Stimulated activated CD4-positive, alpha-beta T cell treated with anti-CD3 and anti-CD28 coated beads, Interleukin-2, amount 100 ng/mL, for 24 hours (primary cell): ENCODE results near the gene EFEMP1.

ENCODE experiments used
- DNase-seq, 2 donors: peaks; one replicate each; pipeline ENCODE4 v3.0.0-alpha.2; 2020

Gene EFEMP1

DNA sequence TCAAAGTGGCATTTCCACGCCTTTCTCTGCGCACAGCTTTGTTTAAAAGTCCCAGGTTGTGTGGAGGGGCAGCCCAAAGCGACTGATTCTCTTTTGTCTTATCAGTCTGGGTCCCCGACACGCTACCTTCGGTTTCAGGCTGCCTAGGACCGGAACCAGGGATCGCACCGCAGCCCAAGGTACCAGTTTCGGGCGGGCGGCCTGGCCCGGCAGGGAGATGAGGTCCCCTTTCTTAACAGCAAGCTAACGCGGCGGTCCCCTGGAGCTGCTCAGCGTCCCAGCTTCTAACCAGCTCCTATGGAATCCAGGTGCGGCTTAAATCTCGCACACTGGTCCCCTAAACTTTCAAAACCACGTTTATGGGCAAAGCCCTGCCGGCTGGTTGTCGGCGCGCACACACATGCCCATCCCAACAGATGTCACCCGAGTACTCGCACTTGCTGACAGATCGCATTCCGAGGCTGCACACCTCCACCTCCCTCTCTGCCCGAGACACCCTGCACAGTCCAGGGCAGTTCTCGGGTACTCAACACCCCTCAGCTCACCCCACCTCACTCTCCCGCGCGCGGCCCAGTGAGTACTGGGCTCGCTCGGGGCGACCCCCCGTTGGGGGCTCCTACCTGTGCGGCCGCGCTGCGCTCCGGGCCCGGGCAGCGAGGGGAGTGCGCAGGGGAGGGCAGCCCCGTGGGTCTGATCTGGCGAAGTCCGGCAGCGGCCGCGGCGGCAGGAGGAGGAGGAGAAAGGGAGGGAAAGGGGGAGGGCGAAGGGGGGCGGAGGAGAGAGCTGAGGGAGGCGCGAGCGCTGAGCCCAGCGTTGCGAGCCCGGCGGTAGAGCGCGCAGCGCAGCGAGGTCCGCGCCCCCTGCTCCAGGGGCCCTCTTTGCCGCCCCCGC, at the start of gene EFEMP1:
EFEMP1 (minus strand) TSS at position 692 of the 891 bp plus-strand sequence. CDS start 1,342 bp downstream, outside the sequence.
- no peak for DNase-seq

GRCh38 chr2:55970500-55970899, 46.9 kb upstream of the EFEMP1 start:
- no peak for DNase-seq

DNA sequence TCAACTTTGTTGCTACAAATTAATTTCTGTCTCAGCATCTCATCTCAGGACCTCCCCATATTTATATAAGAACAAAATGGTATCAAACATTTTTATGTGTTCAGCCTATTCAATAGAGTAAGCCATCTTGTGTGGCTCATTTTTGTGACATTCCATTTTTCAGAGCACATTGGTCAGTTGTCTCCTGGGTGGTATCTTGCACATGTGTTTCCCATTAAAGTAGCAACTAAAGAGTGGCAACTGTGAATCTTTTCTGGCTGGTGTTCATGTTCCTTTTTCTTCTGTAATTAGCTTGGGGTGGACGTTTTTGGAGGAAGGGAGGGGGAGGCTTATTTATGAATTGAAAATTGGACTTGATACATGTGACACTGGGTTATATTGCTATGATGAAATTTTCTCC, 45.4 kb upstream of the EFEMP1 start:
- no peak for DNase-seq

DNA sequence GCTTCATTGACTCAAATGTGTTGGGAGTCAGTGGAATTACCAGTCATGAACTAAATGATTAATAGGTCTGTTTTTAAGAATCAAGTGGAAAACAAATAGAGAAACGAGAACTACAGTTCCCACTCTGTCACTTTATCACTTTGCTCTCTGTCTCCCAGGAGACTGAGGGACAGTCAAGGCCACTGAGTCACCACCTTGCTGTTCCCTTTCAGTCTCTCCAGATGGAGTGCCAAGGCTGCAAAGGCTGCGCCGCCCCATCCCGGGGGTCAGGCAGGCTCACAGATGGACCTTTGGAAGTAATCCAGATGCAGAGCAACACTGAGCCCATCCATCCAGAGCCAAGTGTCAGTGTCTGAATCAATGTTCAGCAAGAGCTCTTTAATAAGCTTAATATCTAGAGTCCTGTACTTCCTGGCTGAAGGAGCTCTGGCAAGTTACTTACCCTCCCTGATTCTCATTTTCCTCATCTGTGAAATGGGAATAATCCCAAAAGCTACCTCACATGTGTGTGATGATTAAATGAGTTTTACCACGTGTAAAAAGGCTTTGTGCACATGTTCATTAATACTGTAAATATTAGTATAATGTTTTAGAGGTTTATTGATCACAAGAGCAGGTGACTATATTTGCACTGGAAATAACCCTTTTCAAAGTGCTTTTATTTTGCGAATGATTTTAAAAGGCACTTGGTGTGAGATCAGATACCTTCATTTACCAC, 43.0 kb upstream of the EFEMP1 start:
- no peak for DNase-seq

GRCh38 chr2:55965966-55966365, 42.4 kb upstream of the EFEMP1 start:
- no peak for DNase-seq

- no peak for DNase-seq
Observed at GRCh38 chr2:55965276-55965675, 41.7 kb upstream of the EFEMP1 start.

DNA sequence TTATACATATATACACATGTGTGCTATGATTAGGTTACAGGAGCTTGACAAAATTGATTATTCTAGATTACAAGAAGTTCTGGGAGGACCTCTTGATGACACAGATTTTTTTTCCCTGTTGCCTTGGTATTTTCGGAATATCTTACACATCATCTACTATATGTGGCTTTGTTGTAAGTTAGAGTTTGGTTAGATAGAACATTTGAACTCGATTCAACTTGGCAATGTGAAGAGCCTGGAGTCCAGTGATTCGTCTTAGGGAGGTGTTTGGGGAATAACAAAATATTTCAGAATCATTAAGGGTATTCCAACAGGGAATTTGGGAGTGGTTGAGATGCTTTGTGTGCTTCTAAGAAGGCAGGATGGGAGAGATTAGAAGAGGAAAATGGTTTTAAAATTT, 39.3 kb upstream of the EFEMP1 start:
- DNase-seq: no peak

GRCh38 chr2:55961318-55961911, 37.8 kb upstream of the EFEMP1 start:
- no peak for DNase-seq

DNA sequence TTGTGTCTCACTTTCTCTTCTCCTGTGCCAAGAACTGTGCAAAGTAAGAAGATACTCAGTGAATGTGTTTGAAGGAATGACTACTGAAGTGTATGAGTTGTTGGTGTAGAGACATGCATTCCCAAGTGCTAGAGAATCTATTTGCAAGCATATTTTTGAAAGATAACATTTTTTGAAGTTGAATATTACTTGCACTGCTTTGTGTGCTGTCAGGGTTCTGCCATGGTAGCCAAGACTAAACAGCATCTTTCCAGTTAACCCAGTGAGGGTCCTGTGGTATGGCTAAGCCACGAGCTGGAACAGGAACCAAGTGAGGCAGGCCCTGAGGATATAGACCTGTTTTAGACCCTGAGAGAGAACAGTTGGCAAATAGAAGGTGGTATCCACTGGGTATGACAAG, 35.2 kb upstream of the EFEMP1 start:
- DNase-seq: no peak

DNA sequence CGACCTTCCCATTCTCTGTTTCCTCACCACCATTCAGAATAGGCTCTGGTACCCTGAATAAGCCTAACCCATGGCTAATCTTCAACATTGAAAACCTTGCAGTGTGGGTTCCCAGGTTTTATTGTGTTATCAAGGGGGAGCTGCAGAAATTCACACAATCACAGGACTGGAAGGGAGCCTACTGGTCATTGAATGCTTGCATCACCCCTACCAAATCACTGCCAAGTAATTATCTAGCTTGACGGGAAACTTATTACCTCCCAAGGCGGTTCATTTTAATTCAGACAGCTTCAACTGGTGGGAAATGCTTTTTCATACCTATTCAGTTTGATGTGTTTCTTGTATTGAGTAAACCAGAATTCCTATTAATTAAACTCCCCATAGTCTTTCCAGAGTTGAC, 33.6 kb upstream of the EFEMP1 start:
- no peak for DNase-seq

DNA sequence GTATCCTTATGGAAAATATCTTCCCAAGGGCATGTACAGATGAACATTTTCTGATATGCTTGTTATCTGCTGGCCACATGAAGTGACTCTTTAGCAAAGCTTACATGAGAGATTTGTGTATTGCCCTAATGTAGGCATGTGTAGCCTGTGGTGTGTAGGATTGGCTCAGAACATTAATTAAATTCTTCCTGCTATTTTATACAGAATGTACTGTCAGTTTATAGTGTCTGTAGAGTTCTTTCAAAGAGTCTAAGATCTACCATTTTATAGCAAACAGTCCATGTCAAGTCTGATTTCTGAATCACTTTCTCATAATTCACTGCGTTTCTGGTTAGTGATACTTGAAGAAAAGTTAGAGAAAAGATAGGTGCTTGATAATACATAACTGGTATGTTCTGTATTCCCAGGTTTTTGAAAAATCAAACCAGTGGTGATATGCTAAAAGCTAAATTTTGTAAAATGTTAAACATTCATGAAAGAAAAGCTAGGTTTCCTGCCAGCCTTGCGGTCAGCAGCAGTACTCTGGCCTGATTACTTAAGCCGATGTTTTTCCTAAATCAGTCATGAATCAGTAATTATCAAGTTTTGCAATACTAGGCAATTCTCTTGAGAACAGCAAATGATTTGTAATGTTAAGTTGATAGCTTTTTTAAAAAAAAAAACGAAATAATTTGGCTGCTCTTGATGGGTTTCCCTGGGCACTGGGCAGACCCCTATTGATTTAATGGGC, 30.9 kb upstream of the EFEMP1 start:
- DNase-seq: no peak

GRCh38 chr2:55952415-55952814, 28.8 kb upstream of the EFEMP1 start:
- DNase-seq: no peak

GRCh38 chr2:55951533-55951932, 28.0 kb upstream of the EFEMP1 start:
- no peak for DNase-seq

DNA sequence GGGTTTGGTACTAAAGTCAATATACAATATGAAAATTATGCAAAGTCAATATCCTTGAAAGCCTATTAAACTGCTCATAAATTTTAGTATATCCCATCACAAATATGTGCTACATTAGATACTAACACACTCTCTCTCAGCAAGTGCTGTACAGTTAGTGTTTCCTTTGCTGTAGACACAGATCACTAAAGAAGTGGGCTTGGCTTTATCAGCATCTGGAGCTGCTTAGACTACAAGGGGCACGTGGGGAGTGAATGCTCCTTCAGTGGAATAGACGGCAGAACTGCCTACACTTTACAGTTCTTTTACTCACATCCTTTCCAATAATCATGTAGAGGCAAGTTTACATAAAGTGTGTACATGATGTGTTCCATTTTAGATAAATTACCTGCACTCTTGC, 26.0 kb upstream of the EFEMP1 start:
- DNase-seq: no peak

DNA sequence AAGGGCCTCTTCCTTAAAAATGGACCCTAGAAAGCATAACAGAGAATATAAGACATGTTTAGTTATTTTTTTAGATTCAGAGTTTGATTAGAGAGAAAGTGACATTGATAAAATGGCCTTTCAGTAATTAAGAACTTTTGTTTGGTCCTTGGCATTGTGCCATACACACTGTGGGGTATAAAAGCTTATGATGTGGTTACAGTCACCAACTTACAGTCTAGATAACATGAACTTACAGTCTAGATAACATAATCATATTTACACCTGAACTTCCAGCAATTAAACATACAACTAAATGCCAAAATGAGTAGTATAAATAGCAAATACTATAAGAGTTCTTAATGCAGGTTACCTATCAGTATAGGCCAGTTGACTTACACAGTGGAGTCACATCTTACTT, 25.6 kb upstream of the EFEMP1 start:
- DNase-seq: no peak

DNA sequence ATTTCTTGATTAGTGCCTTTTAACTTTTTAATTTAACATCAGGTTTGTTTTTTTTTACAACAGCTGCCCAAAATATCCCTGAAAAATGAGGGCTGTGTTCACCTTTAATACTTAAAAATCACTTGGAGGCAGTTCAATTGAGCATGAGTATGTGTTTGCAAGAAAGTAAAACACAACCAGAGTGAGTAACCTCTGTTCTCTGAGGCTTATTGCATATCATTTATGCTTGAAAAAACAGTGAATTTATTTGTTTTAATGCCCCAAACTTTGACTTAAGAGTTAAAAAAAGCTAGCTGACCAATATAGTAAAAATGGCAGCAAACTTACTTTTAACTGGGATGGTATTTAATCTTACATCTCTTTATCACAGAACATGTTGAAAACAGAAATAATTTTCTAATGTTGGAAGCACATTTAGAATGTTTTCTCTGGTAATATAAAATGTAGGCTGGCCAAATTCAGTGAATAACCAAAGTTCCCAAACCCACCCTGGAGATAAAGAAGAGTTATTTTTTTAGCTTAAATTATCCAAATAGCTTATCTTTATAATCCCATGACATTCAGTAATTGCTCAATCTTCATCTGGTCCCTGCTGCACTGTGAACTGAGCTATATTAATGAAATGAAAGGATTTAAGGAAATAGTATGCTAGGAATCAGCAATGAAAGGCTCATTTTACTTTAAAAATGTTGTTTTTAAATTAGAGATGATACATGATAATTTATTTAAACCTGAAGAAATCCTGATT, 24.8 kb upstream of the EFEMP1 start:
- no peak for DNase-seq

DNA sequence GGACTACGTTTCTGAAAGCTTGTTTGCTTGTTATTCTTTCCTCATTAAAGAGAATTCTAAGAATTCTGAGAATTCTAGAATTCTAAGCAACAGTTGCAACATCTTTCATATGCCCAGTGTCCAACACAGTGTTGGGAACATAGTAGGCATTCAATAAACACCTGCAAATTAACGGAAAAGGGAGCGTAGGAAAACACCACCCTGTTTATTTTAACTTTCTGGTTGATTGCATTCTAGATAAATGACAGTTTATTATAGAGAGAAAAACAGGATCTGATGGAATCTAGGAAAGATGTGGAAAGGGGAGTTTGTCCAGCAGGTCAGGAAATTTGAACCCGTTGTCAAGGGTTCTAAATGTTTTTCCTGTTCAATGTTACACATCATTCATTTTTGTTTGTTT, 24.2 kb upstream of the EFEMP1 start:
- DNase-seq: no peak

DNA sequence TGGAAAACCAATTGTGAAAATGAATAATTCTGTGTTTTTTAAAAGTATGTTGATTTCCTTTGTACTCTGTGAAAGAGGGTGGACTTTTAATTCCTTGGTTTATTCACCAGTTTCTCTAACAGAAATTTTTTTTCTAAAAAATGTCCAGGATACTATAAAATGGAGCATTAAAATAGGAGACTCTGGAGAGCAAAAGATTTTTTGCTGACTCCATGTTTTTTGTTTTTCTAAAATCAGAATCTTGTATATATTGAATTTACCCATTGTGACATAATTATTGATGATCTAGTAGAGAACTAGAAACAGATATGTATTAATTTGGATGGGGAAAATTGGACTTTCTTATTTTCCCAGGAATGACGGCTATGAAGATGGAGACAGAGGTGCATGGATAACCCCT, 23.2 kb upstream of the EFEMP1 start:
- no peak for DNase-seq

DNA sequence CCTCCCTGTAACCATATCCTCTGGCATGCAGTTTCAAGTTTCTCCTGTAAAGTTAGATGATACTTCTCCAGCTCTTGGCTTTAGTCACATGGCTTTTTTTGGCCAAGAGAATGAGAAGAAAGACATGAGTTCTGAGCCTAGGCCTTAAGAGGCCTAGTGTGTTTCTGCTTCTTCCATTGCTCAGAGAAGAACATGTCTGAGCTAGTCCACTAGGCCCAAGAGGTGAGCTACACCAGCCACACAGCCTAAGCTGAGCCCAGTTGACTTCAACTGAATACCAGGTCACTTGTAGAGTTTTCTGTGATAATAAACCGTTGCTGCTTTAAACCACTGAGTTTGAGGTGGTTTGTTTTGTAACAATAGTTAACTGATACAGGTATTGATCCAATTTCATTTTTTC, 19.9 kb upstream of the EFEMP1 start:
- no peak for DNase-seq

DNA sequence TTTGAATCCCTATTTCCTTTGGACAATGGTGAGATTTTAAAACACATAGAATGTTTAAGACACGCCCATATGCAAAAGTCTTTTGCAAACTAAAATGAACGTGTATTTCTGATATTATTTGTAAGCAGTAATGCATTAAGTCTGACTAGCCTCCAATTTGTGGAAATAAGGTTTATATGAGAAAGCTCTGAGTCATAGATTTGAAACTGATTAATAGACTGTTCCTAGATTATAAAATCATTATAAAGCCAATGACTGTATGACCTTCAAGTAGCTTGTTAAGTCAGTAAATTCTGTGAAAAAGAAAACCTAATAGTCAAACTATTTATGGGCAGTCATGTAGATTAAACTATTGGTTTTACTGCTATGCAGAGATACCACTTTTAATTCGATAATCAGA, 12.8 kb upstream of the EFEMP1 start:
- DNase-seq: no peak

GRCh38 chr2:55934337-55934736, 10.8 kb upstream of the EFEMP1 start:
- no peak for DNase-seq

GRCh38 chr2:55932843-55933242, 9.3 kb upstream of the EFEMP1 start:
- no peak for DNase-seq

DNA sequence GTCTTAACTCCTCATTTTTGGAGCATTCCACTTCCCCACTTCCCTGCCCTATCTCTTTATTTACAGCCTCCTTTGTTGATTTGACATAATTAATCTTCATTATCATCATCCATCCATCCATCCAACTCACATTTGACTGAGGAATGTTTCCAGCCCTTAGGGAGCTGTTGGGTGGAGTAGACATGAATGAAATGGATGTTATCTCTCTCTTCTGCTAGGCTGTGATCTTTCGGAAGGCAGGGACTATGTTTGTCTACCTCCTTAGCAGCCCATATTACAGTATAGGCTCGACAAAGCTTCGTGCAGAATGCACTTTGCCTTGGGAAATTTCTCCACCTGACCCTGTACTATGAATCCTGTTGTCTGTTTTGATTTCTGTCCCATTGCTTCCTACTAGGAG, 7.7 kb upstream of the EFEMP1 start:
- no peak for DNase-seq
